Bronchial epithelial cell (primary cell): ENCODE measurements around the gene TMUB1. TPM values are rescaled to one million over a fixed set of nuclear protein-coding genes. Genes with fewer than 3 reads are reported as not detected.

Experiments
- DNase-seq: peaks from one replicate; pipeline ENCODE4 v3.0.0-alpha.2; 2010; ENCODE audit warnings: low read depth
- FAIRE-seq: peaks from 2 replicates; lab custom pipeline; 2011; peaks lifted over from hg19 to GRCh38; lab: Jason Lieb, UNC
- H3K27me3 ChIP-seq: 2 replicates; pipeline ENCODE4 v1.5.1; 2011; ENCODE audit warnings: low read length; ENCODE audit not compliant: control insufficient read depth, insufficient read depth
- H3K36me3 ChIP-seq: 2 replicates; pipeline ENCODE4 v1.5.1; 2011; ENCODE audit warnings: low read length; ENCODE audit not compliant: control insufficient read depth, insufficient read depth
- H3K4me3 ChIP-seq: 2 replicates; pipeline ENCODE4 v1.5.1; 2011; ENCODE audit warnings: mild to moderate bottlenecking, low read depth, low read length, control low read depth
- CTCF ChIP-seq: IDR thresholded peaks from 2 replicates; pipeline ENCODE4 v1.5.1; 2011; ENCODE audit warnings: mild to moderate bottlenecking, moderate library complexity, low read length, control low read depth, inconsistent platforms; ENCODE audit not compliant: insufficient read depth, severe bottlenecking
- total RNA-seq: library from RNA; depleted of rRNA; stranded (reverse); fragments of >200 nt; gene quantifications from 2 replicates; pipeline ENCODE4 v1.2.1, GENCODE V29; 2014

TMUB1 gene
- total RNA-seq, 1 donor from 2014 or later = 9.0 TPM

- TF ChIP-seq CTCF = no peak
- no peak overlapping the region for H3K4me3 ChIP-seq
- H3K36me3 ChIP-seq = peaks cover 59% of the 10 kb centered on the region
- no peaks in the 10 kb centered on the region for H3K27me3 ChIP-seq
- no peak for DNase-seq
- FAIRE-seq = no peak
Measured at GRCh38 chr7:151123158-151123821, 40.0 kb upstream of the TMUB1 start.

- TF ChIP-seq CTCF = no peak
- Histone ChIP-seq H3K27me3 (no peaks in the 10 kb centered on the region), H3K36me3 (peaks cover 60% of the 10 kb centered on the region), H3K4me3 (no peak overlapping the region)
- FAIRE-seq (no peak), DNase-seq (no peak)
Measured at GRCh38 chr7:151122796-151123157, 39.5 kb upstream of the TMUB1 start.

GRCh38 chr7:151122276-151122675, 39.0 kb upstream of the TMUB1 start:
- DNase-seq (no peak), FAIRE-seq (no peak)
- H3K36me3 ChIP-seq = peaks cover 62% of the 10 kb centered on the region
- H3K27me3 ChIP-seq = no peaks in the 10 kb centered on the region
- no peak overlapping the region for H3K4me3 ChIP-seq
- TF ChIP-seq CTCF = peak; percentile 28

GRCh38 chr7:151121380-151122170, 38.3 kb upstream of the TMUB1 start:
- Histone ChIP-seq H3K27me3 (no peaks in the 10 kb centered on the region), H3K36me3 (peaks cover 60% of the 10 kb centered on the region), H3K4me3 (no peak overlapping the region)
- FAIRE-seq (no peak), DNase-seq (no peak)
- no peak for TF ChIP-seq CTCF

GRCh38 chr7:151120896-151121295, 37.6 kb upstream of the TMUB1 start:
- DNase-seq = no peak
- no peaks in the 10 kb centered on the region for H3K27me3 ChIP-seq
- no peak for TF ChIP-seq CTCF
- peaks cover 58% of the 10 kb centered on the region for H3K36me3 ChIP-seq
- H3K4me3 ChIP-seq = no peak overlapping the region
- FAIRE-seq = no peak
